ENCODE data around the gene SP6.

SP6 gene

GRCh38 chr17:47840742-47841487, 10.0 kb downstream of the SP6 start, which contains the start of gene SCRN2:
TSS of gene SCRN2 (minus strand) at chr17:47841273. CDS start at chr17:47840843, 430 bp downstream.
- TF ChIP-seq TAF1 (IDR thresholded peaks at IDR 0.05; ENCODE audit: borderline replicate concordance, low read depth, low read length) (peak; percentile 44; the same call in 1 of the 2 replicates), POLR2AphosphoS5 (IDR thresholded peaks at IDR 0.05; ENCODE audit: low read depth, low read length) (no peak)
- FAIRE-seq: peak; percentile 97
- peak; percentile 95 for DNase-seq (ENCODE audit: insufficient read length)

DNA sequence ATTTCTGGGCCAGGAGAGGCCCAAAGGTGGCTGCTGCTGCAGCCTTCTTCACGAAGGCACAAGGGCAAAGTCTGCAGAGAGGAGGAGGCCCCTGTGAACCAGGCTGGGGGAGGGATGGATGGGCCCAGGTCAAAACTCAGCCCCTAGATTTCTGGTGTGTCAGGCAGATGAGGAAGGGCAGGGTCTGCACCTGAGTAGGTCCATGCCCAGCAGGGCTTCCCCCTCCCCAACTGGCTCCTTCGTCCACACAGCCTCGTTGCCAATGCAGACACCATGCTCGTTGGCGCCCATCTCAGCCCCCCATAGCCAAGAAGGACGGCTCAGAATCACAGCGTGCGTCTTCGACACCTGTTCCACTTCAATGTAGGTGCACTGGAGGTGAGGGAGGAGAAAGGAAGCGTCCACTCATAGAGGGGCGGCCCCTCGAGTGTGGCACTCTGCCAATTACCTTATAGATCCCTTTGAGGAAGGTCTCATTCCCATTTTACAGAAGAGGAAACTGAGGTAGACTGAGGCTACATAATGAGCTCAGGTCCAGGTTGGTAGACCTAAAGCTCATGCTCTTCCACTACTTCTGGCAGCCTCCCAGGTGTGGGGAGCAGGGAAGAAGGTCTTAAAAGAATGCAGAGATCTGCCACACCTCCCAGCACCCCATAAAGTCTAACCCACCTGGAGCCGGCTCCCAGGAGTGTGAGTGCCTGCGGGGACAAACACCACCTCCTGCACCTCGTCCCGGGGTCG, 10.8 kb downstream of the SP6 start:
- DNase-seq (ENCODE audit: insufficient read length) (no peak), FAIRE-seq (no peak)
- TF ChIP-seq POLR2A (IDR thresholded peaks at IDR 0.05; ENCODE audit: low read depth, low read length) (no peak), TAF1 (IDR thresholded peaks at IDR 0.05; ENCODE audit: borderline replicate concordance, low read depth, low read length) (no peak), POLR2AphosphoS5 (IDR thresholded peaks at IDR 0.05; ENCODE audit: low read depth, low read length) (no peak)

GRCh38 chr17:47839071-47839470, 11.9 kb downstream of the SP6 start:
- FAIRE-seq: no peak
- TF ChIP-seq POLR2AphosphoS5 (IDR thresholded peaks at IDR 0.05; ENCODE audit: low read depth, low read length): no peak

DNA sequence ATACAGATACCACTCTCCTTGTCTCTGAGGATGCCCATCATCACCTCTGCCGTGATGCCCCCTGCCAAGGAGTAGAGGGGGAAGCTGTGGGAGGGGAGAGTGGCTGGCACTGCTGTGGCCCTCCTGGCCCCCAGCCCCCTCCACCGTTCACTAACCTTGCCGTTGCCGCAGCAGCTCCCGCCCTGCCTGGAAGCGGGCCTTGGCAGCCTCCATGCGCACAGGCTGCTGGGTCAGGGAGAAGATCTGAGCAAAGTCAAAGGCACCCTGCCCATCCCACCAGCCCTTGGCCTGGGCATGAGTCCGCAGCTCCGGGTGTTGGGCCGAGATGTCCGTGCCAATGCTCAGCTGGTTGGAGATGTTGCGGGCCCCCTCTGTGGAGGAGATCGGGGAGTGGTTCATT, 12.3 kb downstream of the SP6 start:
- FAIRE-seq (no peak), DNase-seq (ENCODE audit: insufficient read length) (no peak)
- TF ChIP-seq POLR2AphosphoS5 (IDR thresholded peaks at IDR 0.05; ENCODE audit: low read depth, low read length) (no peak), POLR2A (IDR thresholded peaks at IDR 0.05; ENCODE audit: low read depth, low read length) (no peak), TAF1 (IDR thresholded peaks at IDR 0.05; ENCODE audit: borderline replicate concordance, low read depth, low read length) (no peak)

More at GRCh38 chr17:47839071-47839470, 11.9 kb downstream of the SP6 start:
- no peak for DNase-seq (ENCODE audit: insufficient read length)

DNA sequence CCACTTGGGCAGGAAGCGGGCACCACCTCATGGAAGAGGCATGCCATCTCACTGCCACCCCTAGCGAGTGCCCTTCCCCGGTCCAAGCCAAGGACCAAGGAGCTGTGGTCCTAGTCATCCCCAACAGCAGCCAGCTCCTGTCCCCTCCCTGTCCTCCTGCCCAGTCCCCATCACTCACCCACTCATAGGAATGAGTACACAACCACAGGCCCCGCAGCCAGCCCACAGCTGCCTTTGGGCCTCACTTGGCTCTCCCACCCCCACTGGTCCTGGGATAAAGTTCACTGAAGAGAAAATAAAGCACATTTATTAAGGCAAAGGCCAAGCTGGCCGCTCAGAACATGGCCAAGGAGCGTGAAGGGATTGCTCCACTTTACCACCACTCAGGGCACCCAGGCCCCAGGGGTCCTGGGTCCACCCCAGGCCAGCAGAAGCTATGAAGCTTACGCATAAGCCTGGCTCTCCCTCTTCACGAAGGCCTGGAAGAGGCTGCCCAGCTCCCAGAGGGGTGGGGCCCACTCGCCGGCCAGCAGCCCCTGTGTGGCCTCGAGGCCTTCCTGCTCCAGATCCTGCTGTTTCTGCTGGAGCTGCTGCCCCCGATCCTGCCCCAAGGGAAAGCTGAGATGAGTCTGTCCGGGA, 13.4 kb downstream of the SP6 start:
- DNase-seq (ENCODE audit: insufficient read length): no peak
- TF ChIP-seq TAF1 (IDR thresholded peaks at IDR 0.05; ENCODE audit: borderline replicate concordance, low read depth, low read length) (no peak), POLR2A (IDR thresholded peaks at IDR 0.05; ENCODE audit: low read depth, low read length) (no peak), POLR2AphosphoS5 (IDR thresholded peaks at IDR 0.05; ENCODE audit: low read depth, low read length) (no peak)
- FAIRE-seq: no peak

- TF ChIP-seq POLR2AphosphoS5 (IDR thresholded peaks at IDR 0.05; ENCODE audit: low read depth, low read length) (no peak), POLR2A (IDR thresholded peaks at IDR 0.05; ENCODE audit: low read depth, low read length) (no peak), TAF1 (IDR thresholded peaks at IDR 0.05; ENCODE audit: borderline replicate concordance, low read depth, low read length) (no peak)
- FAIRE-seq (no peak), DNase-seq (ENCODE audit: insufficient read length) (no peak)
These were observed 14.4 kb downstream of the SP6 start for GRCh38 chr17:47836601-47837000.

- DNase-seq (ENCODE audit: insufficient read length): no peak
- FAIRE-seq: no peak
- no peak for TF ChIP-seq POLR2A (IDR thresholded peaks at IDR 0.05; ENCODE audit: low read depth, low read length)
- TF ChIP-seq TAF1 (IDR thresholded peaks at IDR 0.05; ENCODE audit: borderline replicate concordance, low read depth, low read length): no peak
- no peak for TF ChIP-seq POLR2AphosphoS5 (IDR thresholded peaks at IDR 0.05; ENCODE audit: low read depth, low read length)
These were observed 16.2 kb downstream of the SP6 start for GRCh38 chr17:47834756-47835155.

DNA sequence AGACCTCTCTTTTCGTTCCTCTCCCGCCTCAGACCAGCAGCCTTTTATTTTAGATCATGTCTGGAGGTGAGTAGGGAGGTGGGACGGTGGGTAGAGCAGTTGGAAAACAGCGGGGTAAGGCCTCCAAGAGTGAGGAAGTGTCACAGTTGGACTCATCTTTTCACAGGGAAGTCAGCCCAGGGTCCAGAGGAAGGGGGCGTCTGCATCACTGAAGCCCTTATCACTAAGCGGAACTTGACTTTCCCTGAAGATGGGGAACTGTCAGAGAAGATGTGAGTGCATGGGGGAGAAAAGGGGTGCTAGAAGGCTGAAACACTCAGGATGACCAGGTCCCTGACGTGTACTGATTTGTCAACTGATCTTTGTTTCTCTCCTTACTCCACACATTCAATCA, 19.0 kb downstream of the SP6 start:
- TF ChIP-seq POLR2A (IDR thresholded peaks at IDR 0.05; ENCODE audit: low read depth, low read length): no peak
- no peak for TF ChIP-seq POLR2AphosphoS5 (IDR thresholded peaks at IDR 0.05; ENCODE audit: low read depth, low read length)
- TF ChIP-seq TAF1 (IDR thresholded peaks at IDR 0.05; ENCODE audit: borderline replicate concordance, low read depth, low read length): no peak
- DNase-seq (ENCODE audit: insufficient read length) (no peak), FAIRE-seq (no peak)

GRCh38 chr17:47831003-47831933, 19.7 kb downstream of the SP6 start, which contains the start of the genes LRRC46 and MRPL10:
TSS of gene LRRC46 (plus strand) at chr17:47831670. CDS start at chr17:47831990, 320 bp downstream.
TSS of gene MRPL10 (minus strand) at chr17:47831541. CDS start at chr17:47831511, 30 bp downstream.
- DNase-seq (ENCODE audit: insufficient read length): peak; percentile 99
- TF ChIP-seq POLR2A (IDR thresholded peaks at IDR 0.05; ENCODE audit: low read depth, low read length): peak; percentile 98
- peak; percentile 88 for TF ChIP-seq TAF1 (IDR thresholded peaks at IDR 0.05; ENCODE audit: borderline replicate concordance, low read depth, low read length)
- peak; percentile 98 for TF ChIP-seq POLR2AphosphoS5 (IDR thresholded peaks at IDR 0.05; ENCODE audit: low read depth, low read length)
- peak; percentile 97 for FAIRE-seq

GRCh38 chr17:47830396-47831002, 20.5 kb downstream of the SP6 start:
- FAIRE-seq: no peak
- TF ChIP-seq POLR2A (IDR thresholded peaks at IDR 0.05; ENCODE audit: low read depth, low read length) (no peak), TAF1 (IDR thresholded peaks at IDR 0.05; ENCODE audit: borderline replicate concordance, low read depth, low read length) (no peak), POLR2AphosphoS5 (IDR thresholded peaks at IDR 0.05; ENCODE audit: low read depth, low read length) (no peak)

More at GRCh38 chr17:47830396-47831002, 20.5 kb downstream of the SP6 start:
- no peak for DNase-seq (ENCODE audit: insufficient read length)

All from GM12892 (cell line).